MM.1S (cell line): ENCODE measurements around the gene GAA.

Experiments used
- EZH2phosphoT487 ChIP-seq: fragments of 300-600 bp; sonication (generic); IDR thresholded peaks from 2 replicates; pipeline ENCODE4 v1.6.1; 2018; ENCODE audit warnings: antibody characterized with exemption, low read length
- TF ChIP-seq, protein P1 (sequence below): fragments of 300-600 bp; sonication (generic); IDR thresholded peaks from 2 replicates; pipeline ENCODE4 v1.5.1; 2016; ENCODE audit warnings: antibody characterized with exemption, low read length, mixed read lengths

DNA sequence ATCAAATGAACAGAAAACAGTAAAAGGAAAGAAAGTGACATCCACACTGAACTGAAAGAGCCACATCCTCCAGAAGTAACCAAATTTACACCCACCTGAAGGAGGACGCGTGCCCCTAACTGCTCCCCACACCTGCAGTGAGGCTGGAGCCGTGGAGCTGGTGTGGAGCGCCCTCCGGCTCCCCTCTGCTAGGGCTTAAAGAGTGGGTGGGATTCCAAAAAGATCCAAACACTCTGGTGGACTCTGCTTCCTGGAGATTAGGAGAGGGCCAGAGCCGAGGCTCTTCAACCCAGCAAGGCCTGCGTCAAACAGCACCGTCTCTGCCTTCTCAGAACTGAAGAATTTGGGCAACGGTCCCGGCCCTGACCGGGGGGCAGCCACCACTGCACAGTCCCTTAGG is 49.7 kb upstream of the GAA start:
- TF ChIP-seq, protein P1, sequence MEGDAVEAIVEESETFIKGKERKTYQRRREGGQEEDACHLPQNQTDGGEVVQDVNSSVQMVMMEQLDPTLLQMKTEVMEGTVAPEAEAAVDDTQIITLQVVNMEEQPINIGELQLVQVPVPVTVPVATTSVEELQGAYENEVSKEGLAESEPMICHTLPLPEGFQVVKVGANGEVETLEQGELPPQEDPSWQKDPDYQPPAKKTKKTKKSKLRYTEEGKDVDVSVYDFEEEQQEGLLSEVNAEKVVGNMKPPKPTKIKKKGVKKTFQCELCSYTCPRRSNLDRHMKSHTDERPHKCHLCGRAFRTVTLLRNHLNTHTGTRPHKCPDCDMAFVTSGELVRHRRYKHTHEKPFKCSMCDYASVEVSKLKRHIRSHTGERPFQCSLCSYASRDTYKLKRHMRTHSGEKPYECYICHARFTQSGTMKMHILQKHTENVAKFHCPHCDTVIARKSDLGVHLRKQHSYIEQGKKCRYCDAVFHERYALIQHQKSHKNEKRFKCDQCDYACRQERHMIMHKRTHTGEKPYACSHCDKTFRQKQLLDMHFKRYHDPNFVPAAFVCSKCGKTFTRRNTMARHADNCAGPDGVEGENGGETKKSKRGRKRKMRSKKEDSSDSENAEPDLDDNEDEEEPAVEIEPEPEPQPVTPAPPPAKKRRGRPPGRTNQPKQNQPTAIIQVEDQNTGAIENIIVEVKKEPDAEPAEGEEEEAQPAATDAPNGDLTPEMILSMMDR = no peak
- no peak for TF ChIP-seq EZH2phosphoT487
